Loucy (cell line): ENCODE results near the gene KLF6.

Experiments
- H2AFZ ChIP-seq: fragments of 200-600 bp; sonication (generic); 2 replicates; pipeline ENCODE4 v1.6.0; 2016; ENCODE audit warnings: antibody characterized with exemption, mild to moderate bottlenecking, low read length, moderate library complexity
- H3F3A ChIP-seq: fragments of 200-600 bp; 2 replicates; pipeline ENCODE4 v1.6.0; 2016; ENCODE audit warnings: antibody characterized with exemption, low read depth, mild to moderate bottlenecking
- H3K27me3 ChIP-seq: fragments of 200-600 bp; sonication (generic); 2 replicates; pipeline ENCODE4 v1.6.1; 2014; ENCODE audit warnings: low read length, mild to moderate bottlenecking; ENCODE audit not compliant: insufficient read depth, poor library complexity, severe bottlenecking
- H3K36me3 ChIP-seq: fragments of 200-600 bp; sonication (generic); 2 replicates; pipeline ENCODE4 v1.6.1; 2016; ENCODE audit warnings: low read length; ENCODE audit not compliant: insufficient read depth
- H3K4me1 ChIP-seq: fragments of 200-600 bp; sonication (generic); 2 replicates; pipeline ENCODE4 v1.5.1; 2014; ENCODE audit warnings: low read length, mild to moderate bottlenecking; ENCODE audit not compliant: insufficient read depth, poor library complexity, severe bottlenecking
- H3K4me2 ChIP-seq: fragments of 200-600 bp; sonication (generic); 2 replicates; pipeline ENCODE4 v1.6.0; 2014; ENCODE audit warnings: antibody characterized with exemption, low read length, low read depth, mild to moderate bottlenecking; ENCODE audit not compliant: poor library complexity, severe bottlenecking
- H3K4me3 ChIP-seq: fragments of 200-600 bp; sonication (generic); 2 replicates; pipeline ENCODE4 v1.5.1; 2014; ENCODE audit warnings: low read length, mild to moderate bottlenecking, mixed read lengths; ENCODE audit not compliant: poor library complexity, severe bottlenecking
- H3K79me2 ChIP-seq: fragments of 200-600 bp; sonication (generic); 2 replicates; pipeline ENCODE4 v1.6.1; 2014; ENCODE audit warnings: low read length; ENCODE audit not compliant: insufficient read depth
- H3K9ac ChIP-seq: fragments of 200-600 bp; sonication (generic); 2 replicates; pipeline ENCODE4 v1.6.0; 2014; ENCODE audit warnings: mild to moderate bottlenecking, low read depth, low read length, moderate library complexity; ENCODE audit not compliant: poor library complexity, severe bottlenecking
- H3K9me2 ChIP-seq: fragments of 200-600 bp; sonication (generic); replicated peaks from 2 replicates; pipeline ENCODE4 v1.6.1; 2016; ENCODE audit warnings: low read depth, low read length, mixed read lengths
- H3K9me3 ChIP-seq: fragments of 200-600 bp; sonication (generic); 2 replicates; pipeline ENCODE4 v1.6.1; 2014; ENCODE audit warnings: mild to moderate bottlenecking, antibody characterized with exemption, low read length, low read depth; ENCODE audit not compliant: insufficient read depth
- H4K20me1 ChIP-seq: fragments of 200-600 bp; sonication (generic); 2 replicates; pipeline ENCODE4 v1.6.0; 2014; ENCODE audit warnings: antibody characterized with exemption, low read length, mild to moderate bottlenecking; ENCODE audit not compliant: insufficient read depth, poor library complexity, severe bottlenecking
- CTCF ChIP-seq: fragments of 200-600 bp; sonication (generic); conservative IDR thresholded peaks from 2 replicates; pipeline ENCODE4 v1.5.1; 2014; ENCODE audit warnings: mild to moderate bottlenecking, antibody characterized with exemption, low read length
- EZH2phosphoT487 ChIP-seq: fragments of 200-600 bp; IDR thresholded peaks from 2 replicates; pipeline ENCODE4 v1.6.1; 2018; ENCODE audit warnings: antibody characterized with exemption, mild to moderate bottlenecking, moderate library complexity, borderline replicate concordance

Gene KLF6

GRCh38 chr10:3750006-3750816, 34.8 kb downstream of the KLF6 start:
- H3K79me2 ChIP-seq = no peaks in the 10 kb centered on the region
- no peaks in the 10 kb centered on the region for H3K27me3 ChIP-seq
- no peak overlapping the region for H3K4me2 ChIP-seq
- no peaks in the 10 kb centered on the region for H3F3A ChIP-seq
- H3K4me1 ChIP-seq = no peaks in the 10 kb centered on the region
- no peaks in the 10 kb centered on the region for H4K20me1 ChIP-seq
- no peaks in the 10 kb centered on the region for H3K9me2 ChIP-seq
- H2AFZ ChIP-seq = no peak overlapping the region
- no peak overlapping the region for H3K9ac ChIP-seq
- H3K4me3 ChIP-seq = no peak overlapping the region
- TF ChIP-seq EZH2phosphoT487 (no peak), CTCF (no peak)
- no peaks in the 10 kb centered on the region for H3K36me3 ChIP-seq
- no peaks in the 10 kb centered on the region for H3K9me3 ChIP-seq

GRCh38 chr10:3749600-3749999, 35.4 kb downstream of the KLF6 start:
- Histone ChIP-seq H4K20me1 (no peaks in the 10 kb centered on the region), H3F3A (no peaks in the 10 kb centered on the region), H3K9me3 (no peaks in the 10 kb centered on the region), H3K9ac (no peak overlapping the region), H2AFZ (no peak overlapping the region), H3K36me3 (no peaks in the 10 kb centered on the region), H3K27me3 (no peaks in the 10 kb centered on the region), H3K4me3 (no peak overlapping the region), H3K4me1 (no peaks in the 10 kb centered on the region), H3K79me2 (no peaks in the 10 kb centered on the region), H3K9me2 (no peaks in the 10 kb centered on the region), H3K4me2 (no peak overlapping the region)
- TF ChIP-seq EZH2phosphoT487 (no peak), CTCF (no peak)

- no peaks in the 10 kb centered on the region for H3K9me3 ChIP-seq
- TF ChIP-seq CTCF (no peak), EZH2phosphoT487 (no peak)
- H3K9me2 ChIP-seq = no peaks in the 10 kb centered on the region
- H3K4me3 ChIP-seq = no peak overlapping the region
- no peak overlapping the region for H3K9ac ChIP-seq
- H3K4me2 ChIP-seq = no peak overlapping the region
- no peaks in the 10 kb centered on the region for H3K36me3 ChIP-seq
- no peaks in the 10 kb centered on the region for H3K79me2 ChIP-seq
- no peaks in the 10 kb centered on the region for H4K20me1 ChIP-seq
- no peak overlapping the region for H2AFZ ChIP-seq
- no peaks in the 10 kb centered on the region for H3K4me1 ChIP-seq
- H3F3A ChIP-seq = no peaks in the 10 kb centered on the region
- H3K27me3 ChIP-seq = no peaks in the 10 kb centered on the region
These were observed 36.0 kb downstream of the KLF6 start for GRCh38 chr10:3749011-3749410.
